HL-60/S4 treated with retinoic acid at 250 ng/mL for 4 days and 3 days (cell line): ENCODE measurements around the gene POU2F3.

ENCODE experiments used
- in situ Hi-C: fragments of 300-500 bp; cut with MboI; formaldehyde crosslinking; loops from 2 replicates; pipeline ENCODE4 v1.7.0; 2022; ENCODE audit warnings: low sequenced_read_pairs

The POU2F3 gene

GRCh38 chr11:120224972-120225909 lies 14.7 kb upstream of the POU2F3 start:
- in situ Hi-C loops = loop anchor here (5.0 kb wide), 1 partner anchor 53 kb away; no protein-coding TSS in a partner anchor

DNA sequence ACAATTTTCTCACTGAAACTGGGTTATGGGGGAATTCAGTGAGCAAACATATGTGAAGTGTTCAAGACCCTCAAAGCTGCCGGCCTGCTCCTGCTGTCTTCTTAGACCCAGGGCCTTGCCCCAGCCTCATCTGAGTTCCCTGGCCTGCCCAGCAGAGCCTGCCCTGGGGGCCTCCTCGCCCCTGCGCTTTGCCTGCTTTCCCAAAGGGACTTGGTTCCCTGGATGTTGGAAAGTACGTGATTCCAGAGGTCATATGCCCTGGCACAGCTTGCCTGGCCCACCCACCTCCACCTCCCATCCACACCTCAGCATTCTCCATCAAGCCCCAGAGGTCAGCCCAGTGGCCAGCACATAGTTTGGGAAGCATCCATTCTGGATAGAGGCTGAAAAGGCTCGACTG lies 13.7 kb upstream of the POU2F3 start:
- in situ Hi-C loops = loop anchor here (5.0 kb wide), 1 partner anchor 54 kb away; no protein-coding TSS in a partner anchor

GRCh38 chr11:120226714-120227113 lies 13.2 kb upstream of the POU2F3 start:
- in situ Hi-C loops = loop anchor here (5.0 kb wide), 1 partner anchor 54 kb away; no protein-coding TSS in a partner anchor

GRCh38 chr11:120227228-120227852 lies 12.6 kb upstream of the POU2F3 start:
- in situ Hi-C loops = loop anchor here (5.0 kb wide), 1 partner anchor 55 kb away; no protein-coding TSS in a partner anchor

DNA sequence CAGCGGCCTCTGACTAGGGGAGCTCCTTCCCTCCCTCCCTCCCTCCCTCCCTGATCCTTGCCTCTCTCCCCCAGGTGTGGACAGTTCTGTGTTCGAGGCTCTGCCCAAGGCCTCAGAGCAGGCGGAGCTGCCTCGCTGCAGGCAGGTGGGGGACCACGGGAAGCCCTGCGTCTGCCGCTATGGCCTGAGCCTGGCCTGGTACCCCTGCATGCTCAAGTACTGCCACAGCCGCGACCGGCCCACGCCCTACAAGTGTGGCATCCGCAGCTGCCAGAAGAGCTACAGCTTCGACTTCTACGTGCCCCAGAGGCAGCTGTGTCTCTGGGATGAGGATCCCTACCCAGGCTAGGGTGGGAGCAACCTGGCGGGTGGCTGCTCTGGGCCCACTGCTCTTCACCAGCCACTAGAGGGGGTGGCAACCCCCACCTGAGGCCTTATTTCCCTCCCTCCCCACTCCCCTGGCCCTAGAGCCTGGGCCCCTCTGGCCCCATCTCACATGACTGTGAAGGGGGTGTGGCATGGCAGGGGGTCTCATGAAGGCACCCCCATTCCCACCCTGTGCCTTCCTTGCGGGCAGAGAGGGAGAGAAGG lies 11.1 kb upstream of the POU2F3 start:
- in situ Hi-C loops = loop anchor here (5.0 kb wide), 1 partner anchor 57 kb away; no protein-coding TSS in a partner anchor

GRCh38 chr11:120229451-120230424 lies 10.2 kb upstream of the POU2F3 start:
- in situ Hi-C loops = loop anchor here (5.0 kb wide), 1 partner anchor 57 kb away; no protein-coding TSS in a partner anchor

- in situ Hi-C loops = no loop called here
Measured at GRCh38 chr11:120230433-120231071, 9.4 kb upstream of the POU2F3 start.

DNA sequence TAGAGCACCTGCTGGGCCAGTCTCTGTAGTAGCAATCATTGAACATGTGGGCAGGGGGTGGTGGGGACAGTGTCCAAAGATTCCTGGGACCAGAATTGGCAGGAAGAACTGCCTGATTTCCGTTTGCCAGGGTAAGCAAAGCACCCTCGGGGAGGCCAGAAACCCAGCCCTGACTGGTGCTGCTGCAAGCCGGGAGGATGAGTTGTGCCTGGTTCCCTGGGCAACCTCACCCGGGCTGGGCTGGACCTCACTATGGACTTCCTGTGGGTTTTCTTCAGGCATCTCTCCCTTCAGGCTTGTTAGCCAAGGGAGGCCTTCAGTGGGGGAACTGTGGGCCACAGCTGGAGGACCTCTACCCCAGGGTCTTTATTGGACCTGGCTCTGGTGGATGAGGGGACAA lies 8.0 kb upstream of the POU2F3 start:
- in situ Hi-C loops = no loop called here

DNA sequence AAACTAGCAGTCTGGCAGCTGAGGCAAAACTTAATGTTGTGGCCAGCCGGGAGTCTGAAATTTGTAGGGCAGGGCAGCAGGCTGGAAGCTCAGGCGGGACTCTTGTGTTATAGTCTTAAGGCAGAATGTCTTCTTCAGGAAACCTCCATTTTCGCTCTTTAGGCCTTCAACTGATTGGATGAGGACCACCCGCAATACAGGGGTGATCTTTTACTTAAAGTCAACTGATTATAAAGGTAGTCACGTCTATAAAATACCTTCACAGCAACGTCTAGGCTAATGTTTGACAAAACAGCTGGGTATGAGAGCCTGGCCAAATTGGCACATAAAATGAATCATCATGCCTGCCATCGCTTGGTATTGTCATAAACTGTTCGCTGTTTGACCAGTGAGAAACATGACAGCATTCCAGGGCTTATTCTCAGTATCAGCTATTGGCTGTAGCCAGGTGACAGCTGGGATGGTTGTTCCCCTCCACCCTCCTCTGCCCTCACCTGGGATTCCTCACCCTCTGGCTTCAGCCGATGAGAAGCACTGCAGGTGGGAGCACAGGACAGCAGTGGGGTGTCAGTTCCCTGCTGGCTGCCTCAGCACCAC lies 6.6 kb upstream of the POU2F3 start:
- in situ Hi-C loops = no loop called here

DNA sequence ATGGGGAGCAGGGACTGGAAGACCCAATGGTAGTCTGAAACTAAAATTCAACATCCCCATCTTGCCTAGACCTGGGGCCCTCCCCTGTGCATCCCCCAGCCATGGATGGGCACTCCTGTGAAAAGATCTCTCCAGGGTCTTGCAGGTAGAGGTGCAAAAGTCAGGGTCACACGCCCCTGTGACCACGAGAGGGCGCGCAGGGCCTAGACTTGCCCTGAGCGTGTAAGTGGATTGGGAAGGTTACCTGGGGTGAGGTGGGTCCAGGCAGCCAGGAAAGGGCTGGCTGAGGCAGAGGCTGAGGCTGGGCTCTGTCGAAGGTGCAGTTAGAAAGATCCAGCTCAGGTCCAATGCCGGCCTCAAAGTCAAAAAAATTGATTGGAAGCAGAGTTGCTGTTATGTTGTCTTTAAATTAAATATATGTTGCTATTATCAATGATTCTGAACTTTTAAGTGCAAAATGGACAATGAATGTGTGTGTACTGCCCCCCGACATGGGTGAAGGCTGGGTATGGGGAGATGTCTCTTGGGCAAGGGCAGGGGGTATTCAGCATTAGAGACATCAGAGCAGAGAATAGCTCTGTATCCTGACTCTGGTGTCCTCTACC lies 4.8 kb upstream of the POU2F3 start:
- in situ Hi-C loops = no loop called here

- in situ Hi-C loops = no loop called here
Measured at GRCh38 chr11:120236169-120237107, 3.5 kb upstream of the POU2F3 start.

GRCh38 chr11:120238968-120239620 lies 846 bp upstream of the POU2F3 start:
- in situ Hi-C loops = no loop called here

- in situ Hi-C loops = no loop called here
Measured at GRCh38 chr11:120240866-120241265, 926 bp downstream of the POU2F3 start.

DNA sequence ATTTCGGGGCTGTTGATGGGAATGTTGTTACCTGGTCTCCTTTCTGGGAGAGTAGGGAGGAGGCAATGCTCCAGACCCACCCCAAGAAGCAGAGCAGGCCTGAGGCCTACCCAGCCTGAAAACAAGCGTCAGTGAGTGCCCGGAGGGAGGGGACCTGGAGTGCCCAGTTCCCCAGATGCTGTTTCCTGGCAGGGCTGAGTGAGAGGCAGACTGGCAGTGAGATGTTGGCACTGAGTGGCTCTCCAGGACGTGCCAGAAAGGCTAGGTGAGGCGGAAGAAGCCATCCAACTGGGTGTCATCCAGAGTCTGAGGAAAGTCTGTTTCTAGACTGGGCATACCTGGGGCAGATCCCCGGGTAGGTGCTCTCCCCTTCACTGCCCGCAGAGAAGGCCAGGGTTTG lies 1.3 kb downstream of the POU2F3 start:
- in situ Hi-C loops = no loop called here

DNA sequence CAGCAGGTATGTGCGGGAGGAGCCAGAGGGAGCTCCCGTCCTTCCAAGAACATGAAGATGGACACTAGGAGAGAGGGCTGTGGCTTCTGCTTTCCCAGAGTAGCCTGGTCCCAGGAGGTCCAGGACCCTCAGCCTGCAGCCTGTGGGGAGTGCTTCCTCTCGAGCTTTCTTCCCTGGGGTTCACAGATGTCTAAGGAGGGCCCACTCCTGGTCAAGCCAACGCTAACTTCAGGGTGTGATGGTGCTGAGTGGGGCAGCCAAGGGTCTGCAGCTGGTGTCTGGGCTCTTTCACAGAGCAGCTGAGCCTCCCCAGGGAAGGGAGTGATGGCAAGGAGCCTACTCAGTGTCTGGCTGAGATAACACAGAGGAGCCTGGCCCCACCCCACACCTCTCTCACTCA lies 3.3 kb downstream of the POU2F3 start:
- in situ Hi-C loops = no loop called here

DNA sequence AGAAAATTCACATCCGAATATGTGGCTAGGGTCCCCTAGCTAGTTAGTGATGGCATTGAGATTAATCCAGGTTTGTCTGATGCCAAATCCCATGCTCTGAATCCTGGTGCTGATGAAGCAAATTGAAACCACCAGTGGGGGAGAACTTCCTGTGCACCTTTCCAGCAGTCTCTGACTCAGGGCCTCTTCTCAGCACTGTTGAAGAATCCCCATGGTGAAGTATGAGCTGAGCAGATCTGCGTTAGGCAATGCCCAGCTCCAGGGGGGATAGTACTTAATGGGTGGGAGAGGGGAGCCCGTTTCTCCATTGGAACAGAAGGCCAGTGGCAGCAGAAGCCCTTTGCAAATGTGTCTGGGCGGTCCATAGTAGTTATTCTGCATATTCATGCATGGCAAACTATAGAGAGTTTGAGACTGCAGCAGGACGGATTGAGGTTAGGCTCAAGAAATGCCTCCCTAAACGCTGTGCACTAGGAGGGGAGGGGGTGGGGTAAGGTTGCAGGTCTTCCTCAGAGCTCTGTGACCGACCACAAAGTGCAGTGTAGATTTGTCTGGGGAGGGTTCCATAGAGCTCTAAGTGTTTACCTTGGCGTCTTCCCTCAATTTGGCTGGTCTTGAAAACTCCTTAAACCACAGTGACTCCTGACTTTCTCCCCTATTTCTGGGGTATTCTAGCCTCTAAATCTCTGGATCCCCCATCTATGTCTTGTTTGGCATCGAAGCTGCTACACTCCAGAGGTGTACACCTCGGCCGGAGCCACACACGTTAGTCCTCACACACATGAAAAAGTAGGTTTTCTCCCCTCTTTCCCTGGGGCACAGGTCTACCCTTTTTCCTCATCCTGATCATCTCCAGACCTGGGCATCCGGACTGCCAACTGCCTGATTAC lies 4.8 kb downstream of the POU2F3 start:
- in situ Hi-C loops = no loop called here
